ENCODE measurements around the gene PHLPP1.

PHLPP1 gene

GRCh38 chr18:62788876-62789275 lies 73.5 kb downstream of the PHLPP1 start:
- Histone ChIP-seq H3K27me3 (no peaks in the 10 kb centered on the region), H3K9me3 (no peaks in the 10 kb centered on the region), H3K36me3 (no peaks in the 10 kb centered on the region), H3K27ac (no peak overlapping the region), H3K4me1 (peaks cover 0 to 22% (median 4%) of the 10 kb centered on the region in 4 donors), H3K4me3 (no peak overlapping the region)
- DNase-seq = no peak
- intact Hi-C loops (cut with DNase I; ENCODE audit: low total_unique reads) = no loop called here
- TF ChIP-seq, protein P1, sequence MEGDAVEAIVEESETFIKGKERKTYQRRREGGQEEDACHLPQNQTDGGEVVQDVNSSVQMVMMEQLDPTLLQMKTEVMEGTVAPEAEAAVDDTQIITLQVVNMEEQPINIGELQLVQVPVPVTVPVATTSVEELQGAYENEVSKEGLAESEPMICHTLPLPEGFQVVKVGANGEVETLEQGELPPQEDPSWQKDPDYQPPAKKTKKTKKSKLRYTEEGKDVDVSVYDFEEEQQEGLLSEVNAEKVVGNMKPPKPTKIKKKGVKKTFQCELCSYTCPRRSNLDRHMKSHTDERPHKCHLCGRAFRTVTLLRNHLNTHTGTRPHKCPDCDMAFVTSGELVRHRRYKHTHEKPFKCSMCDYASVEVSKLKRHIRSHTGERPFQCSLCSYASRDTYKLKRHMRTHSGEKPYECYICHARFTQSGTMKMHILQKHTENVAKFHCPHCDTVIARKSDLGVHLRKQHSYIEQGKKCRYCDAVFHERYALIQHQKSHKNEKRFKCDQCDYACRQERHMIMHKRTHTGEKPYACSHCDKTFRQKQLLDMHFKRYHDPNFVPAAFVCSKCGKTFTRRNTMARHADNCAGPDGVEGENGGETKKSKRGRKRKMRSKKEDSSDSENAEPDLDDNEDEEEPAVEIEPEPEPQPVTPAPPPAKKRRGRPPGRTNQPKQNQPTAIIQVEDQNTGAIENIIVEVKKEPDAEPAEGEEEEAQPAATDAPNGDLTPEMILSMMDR (IDR thresholded peaks at IDR 0.05) = no peak

DNA sequence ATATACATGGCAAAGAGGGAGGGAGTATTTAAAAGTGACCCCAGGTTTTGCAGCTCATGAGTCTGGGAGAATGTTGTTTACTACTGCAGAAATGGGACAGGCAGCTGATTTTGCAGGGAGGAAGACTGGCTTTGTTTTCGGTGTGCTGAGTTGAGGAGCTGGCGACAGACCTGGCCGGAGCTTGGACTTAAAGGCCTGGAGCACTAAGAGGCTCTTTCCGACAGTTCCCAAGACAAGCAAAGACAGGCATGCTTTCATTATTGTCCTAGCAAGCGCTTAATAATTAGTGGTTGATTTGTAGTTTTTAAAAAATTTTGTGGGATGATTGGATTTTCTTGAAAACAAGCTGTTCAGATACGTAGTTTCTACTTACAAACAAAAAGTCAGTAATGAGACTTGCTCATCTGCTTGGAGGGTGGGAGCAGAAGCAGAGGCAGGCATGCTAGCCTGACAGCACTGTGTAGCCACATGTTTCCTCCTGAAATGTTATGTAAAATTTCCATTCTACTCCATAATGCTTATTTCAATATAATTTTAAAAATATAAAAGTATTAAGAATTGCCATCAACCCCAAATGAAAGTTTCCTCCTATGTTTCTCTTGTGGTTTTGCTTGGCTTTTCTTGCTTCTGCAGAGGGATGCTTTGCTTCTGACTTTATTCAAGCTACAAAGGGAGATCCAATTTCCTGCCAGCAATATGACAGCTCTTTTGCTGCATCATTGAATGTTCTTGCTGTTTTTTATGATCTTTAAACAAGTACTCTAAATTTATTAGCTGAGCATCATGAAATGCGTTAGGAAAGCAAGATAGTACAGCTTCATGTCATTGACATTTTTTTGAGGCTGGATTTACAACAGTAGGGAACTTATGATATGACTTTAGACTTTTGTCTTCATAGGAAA lies 75.8 kb downstream of the PHLPP1 start:
- no peak for DNase-seq
- Histone ChIP-seq H3K4me3 (no peak overlapping the region), H3K27me3 (no peaks in the 10 kb centered on the region), H3K4me1 (peaks cover 0 to 22% (median 4%) of the 10 kb centered on the region in 4 donors), H3K36me3 (no peaks in the 10 kb centered on the region), H3K27ac (no peak overlapping the region), H3K9me3 (no peaks in the 10 kb centered on the region)
- intact Hi-C loops (cut with DNase I; ENCODE audit: low total_unique reads) = no loop called here
- TF ChIP-seq, protein P1 (IDR thresholded peaks at IDR 0.05) = no peak

DNA sequence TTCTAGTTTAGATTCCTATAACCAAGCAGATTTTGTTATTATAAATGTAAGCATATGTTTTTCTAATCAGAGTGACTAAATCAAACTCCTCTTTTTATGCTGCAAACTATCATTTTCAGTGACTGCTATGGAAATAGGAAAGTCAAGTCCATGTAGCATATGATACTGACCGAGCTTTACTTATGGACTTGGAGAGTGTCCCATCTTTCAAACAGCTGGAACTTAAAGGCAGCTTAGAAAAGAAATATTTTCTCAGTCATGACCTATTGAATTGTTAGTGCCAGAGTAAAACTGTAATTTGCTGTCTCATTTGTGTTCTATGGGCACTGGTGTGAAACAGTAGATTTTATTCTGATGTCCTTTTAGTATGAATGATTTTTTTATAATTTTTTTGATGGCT lies 76.7 kb downstream of the PHLPP1 start:
- no peak for DNase-seq
- Histone ChIP-seq H3K4me3 (no peak overlapping the region), H3K36me3 (no peaks in the 10 kb centered on the region), H3K27ac (no peak overlapping the region), H3K9me3 (no peaks in the 10 kb centered on the region), H3K27me3 (no peaks in the 10 kb centered on the region), H3K4me1 (peaks cover 0 to 22% (median 4%) of the 10 kb centered on the region in 4 donors)
- intact Hi-C loops (cut with DNase I; ENCODE audit: low total_unique reads) = no loop called here
- TF ChIP-seq, protein P1 (IDR thresholded peaks at IDR 0.05) = no peak

DNA sequence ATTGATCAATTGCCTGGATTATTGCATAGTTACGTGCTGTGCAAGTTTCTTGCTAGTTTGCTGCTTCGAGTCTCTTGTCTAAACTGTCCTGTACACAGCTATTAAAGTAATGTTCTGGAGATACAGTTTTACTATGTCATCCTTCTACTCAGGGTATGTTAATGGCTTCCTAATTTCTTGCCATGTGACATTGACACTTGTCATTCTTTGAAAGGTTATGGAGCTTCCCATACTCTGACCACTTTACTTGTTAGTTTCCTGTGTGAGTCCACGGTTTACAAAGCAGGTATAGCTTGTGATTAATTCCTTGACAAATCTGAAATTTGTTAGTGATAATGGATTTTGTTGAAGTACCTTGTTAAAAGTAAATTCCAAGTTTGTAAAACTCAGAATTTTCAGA lies 80.5 kb downstream of the PHLPP1 start:
- H3K27me3 ChIP-seq = no peaks in the 10 kb centered on the region
- peaks cover 0 to 11% (median 1%) of the 10 kb centered on the region in 4 donors for H3K4me1 ChIP-seq
- H3K36me3 ChIP-seq = no peaks in the 10 kb centered on the region
- no peak for DNase-seq
- intact Hi-C loops (cut with DNase I; ENCODE audit: low total_unique reads) = no loop called here
- H3K27ac ChIP-seq = no peak overlapping the region
- TF ChIP-seq, protein P1 (IDR thresholded peaks at IDR 0.05) = no peak
- H3K9me3 ChIP-seq = no peaks in the 10 kb centered on the region
- H3K4me3 ChIP-seq = no peak overlapping the region

- Histone ChIP-seq H3K36me3 (no peaks in the 10 kb centered on the region), H3K4me1 (peaks cover 0 to 8% (median under 1%) of the 10 kb centered on the region in 4 donors), H3K27me3 (no peaks in the 10 kb centered on the region), H3K27ac (no peak overlapping the region), H3K4me3 (no peak overlapping the region), H3K9me3 (no peaks in the 10 kb centered on the region)
- intact Hi-C loops (cut with DNase I; ENCODE audit: low total_unique reads) = no loop called here
- TF ChIP-seq, protein P1 (IDR thresholded peaks at IDR 0.05) = no peak
- DNase-seq = no peak
Measured at GRCh38 chr18:62796216-62796621, 80.9 kb downstream of the PHLPP1 start.
